Ishikawa (cell line): ENCODE data around the gene BABAM2.

Experiments used
- CEBPB ChIP-seq: IDR thresholded peaks from 2 replicates; pipeline ENCODE4 v1.6.1; 2012
- EGR1 ChIP-seq: IDR thresholded peaks from 2 replicates; pipeline ENCODE4 v1.6.1; 2012
- EP300 ChIP-seq: IDR thresholded peaks from 2 replicates; pipeline ENCODE4 v1.6.1; 2012; ENCODE audit warnings: borderline replicate concordance
- FOXM1 ChIP-seq: IDR thresholded peaks from 2 replicates; pipeline ENCODE4 v1.6.1; 2012; ENCODE audit warnings: low read depth, borderline replicate concordance
- RAD21 ChIP-seq: IDR thresholded peaks from 2 replicates; pipeline ENCODE4 v1.6.1; 2012; ENCODE audit warnings: low read depth
- TAF1 ChIP-seq: IDR thresholded peaks from 2 replicates; pipeline ENCODE4 v1.6.1; 2012; ENCODE audit warnings: low read depth, mild to moderate bottlenecking
- TEAD4 ChIP-seq: IDR thresholded peaks from 2 replicates; pipeline ENCODE4 v1.6.1; 2012
- YY1 ChIP-seq: IDR thresholded peaks from 2 replicates; pipeline ENCODE4 v1.6.1; 2012; ENCODE audit warnings: low read depth
- TF ChIP-seq, protein P1 (sequence below): IDR thresholded peaks from 2 replicates; pipeline ENCODE4 v1.6.1; 2012; ENCODE audit warnings: low read depth, mild to moderate bottlenecking
- TF ChIP-seq, protein P2 (sequence below): IDR thresholded peaks from 2 replicates; pipeline ENCODE4 v1.6.1; 2012

DNA sequence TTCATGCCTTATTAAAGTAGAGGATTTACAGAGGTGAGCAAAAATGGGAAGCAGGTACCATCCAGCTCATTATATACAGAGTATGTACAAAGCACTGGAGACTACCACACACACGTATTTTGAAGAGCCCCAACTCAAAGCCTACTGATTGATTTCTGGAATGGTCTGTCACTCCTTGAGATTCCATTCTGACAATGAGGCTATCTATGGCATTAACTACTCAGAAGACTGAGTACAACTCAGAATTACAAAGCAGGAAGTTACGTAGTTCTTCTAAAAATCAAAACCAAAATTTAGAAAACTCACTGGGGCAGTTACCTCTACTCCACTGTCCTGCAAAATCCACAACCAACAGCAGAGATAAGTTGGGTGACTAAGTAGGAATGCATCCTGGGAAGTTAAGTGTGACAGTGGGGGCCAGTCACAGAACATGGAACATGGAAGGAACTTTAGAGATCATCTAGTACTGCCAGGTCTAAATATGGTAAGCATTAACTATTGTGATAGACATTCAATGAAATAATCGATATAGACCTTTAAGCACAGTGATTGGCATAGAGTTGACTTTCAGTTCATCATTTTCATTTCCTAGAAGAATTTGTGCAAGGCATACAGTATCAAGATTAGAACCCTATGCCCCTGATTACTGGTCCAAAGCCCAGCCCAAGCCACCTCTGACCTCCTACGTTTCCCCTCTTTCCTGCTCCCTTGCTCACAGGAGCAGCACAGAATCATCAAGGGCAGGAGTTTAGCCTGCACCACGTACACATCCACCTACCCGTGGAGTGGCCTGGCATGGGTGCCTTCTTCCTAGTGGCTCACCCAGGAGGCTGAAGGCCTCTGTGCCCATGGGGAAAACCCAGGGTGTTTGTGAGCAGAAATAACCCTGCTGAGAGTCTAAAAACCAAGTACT is 422.0 kb downstream of the BABAM2 start:
- TF ChIP-seq TEAD4: no peak
- TF ChIP-seq, protein P1, sequence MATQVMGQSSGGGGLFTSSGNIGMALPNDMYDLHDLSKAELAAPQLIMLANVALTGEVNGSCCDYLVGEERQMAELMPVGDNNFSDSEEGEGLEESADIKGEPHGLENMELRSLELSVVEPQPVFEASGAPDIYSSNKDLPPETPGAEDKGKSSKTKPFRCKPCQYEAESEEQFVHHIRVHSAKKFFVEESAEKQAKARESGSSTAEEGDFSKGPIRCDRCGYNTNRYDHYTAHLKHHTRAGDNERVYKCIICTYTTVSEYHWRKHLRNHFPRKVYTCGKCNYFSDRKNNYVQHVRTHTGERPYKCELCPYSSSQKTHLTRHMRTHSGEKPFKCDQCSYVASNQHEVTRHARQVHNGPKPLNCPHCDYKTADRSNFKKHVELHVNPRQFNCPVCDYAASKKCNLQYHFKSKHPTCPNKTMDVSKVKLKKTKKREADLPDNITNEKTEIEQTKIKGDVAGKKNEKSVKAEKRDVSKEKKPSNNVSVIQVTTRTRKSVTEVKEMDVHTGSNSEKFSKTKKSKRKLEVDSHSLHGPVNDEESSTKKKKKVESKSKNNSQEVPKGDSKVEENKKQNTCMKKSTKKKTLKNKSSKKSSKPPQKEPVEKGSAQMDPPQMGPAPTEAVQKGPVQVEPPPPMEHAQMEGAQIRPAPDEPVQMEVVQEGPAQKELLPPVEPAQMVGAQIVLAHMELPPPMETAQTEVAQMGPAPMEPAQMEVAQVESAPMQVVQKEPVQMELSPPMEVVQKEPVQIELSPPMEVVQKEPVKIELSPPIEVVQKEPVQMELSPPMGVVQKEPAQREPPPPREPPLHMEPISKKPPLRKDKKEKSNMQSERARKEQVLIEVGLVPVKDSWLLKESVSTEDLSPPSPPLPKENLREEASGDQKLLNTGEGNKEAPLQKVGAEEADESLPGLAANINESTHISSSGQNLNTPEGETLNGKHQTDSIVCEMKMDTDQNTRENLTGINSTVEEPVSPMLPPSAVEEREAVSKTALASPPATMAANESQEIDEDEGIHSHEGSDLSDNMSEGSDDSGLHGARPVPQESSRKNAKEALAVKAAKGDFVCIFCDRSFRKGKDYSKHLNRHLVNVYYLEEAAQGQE: no peak
- TF ChIP-seq EP300: no peak
- TF ChIP-seq CEBPB: no peak
- TF ChIP-seq, protein P2, sequence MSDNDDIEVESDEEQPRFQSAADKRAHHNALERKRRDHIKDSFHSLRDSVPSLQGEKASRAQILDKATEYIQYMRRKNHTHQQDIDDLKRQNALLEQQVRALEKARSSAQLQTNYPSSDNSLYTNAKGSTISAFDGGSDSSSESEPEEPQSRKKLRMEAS: no peak
- TF ChIP-seq YY1: no peak
- TF ChIP-seq EGR1: no peak
- no peak for TF ChIP-seq RAD21
- no peak for TF ChIP-seq TAF1
- no peak for TF ChIP-seq FOXM1
